ENCODE measurements around the gene FAM20C.

FAM20C gene

DNA sequence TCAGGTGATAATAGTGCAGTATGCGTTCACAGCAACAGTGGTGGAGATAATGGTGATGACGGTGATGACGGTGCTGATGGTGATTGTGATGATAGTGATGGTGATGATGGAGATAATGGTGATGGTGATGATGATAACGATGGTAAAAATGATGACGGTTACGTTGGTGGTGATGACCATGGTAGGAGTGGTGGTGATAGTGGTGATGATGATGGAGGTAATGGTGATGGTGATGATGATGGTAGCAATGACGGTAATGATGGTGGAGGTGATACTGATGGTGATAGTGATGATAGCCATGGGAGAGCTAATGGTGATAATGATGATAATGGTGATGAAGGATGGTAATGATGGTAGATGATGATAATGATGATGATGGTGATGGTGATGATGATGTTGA lies 45.0 kb downstream of the FAM20C start:
- H3K27ac ChIP-seq (replicated peaks) = no peak overlapping the region
- no peaks in the 10 kb centered on the region for H3K27me3 ChIP-seq (ENCODE audit: insufficient read depth, poor library complexity, severe bottlenecking)
- no peak for DNase-seq (ENCODE audit: low read depth in 1 of 2, low spot score in 1 of 2)
- no peak overlapping the region for H3K4me3 ChIP-seq (replicated peaks; ENCODE audit: insufficient read depth, low read length)
- TF ChIP-seq, protein P1, sequence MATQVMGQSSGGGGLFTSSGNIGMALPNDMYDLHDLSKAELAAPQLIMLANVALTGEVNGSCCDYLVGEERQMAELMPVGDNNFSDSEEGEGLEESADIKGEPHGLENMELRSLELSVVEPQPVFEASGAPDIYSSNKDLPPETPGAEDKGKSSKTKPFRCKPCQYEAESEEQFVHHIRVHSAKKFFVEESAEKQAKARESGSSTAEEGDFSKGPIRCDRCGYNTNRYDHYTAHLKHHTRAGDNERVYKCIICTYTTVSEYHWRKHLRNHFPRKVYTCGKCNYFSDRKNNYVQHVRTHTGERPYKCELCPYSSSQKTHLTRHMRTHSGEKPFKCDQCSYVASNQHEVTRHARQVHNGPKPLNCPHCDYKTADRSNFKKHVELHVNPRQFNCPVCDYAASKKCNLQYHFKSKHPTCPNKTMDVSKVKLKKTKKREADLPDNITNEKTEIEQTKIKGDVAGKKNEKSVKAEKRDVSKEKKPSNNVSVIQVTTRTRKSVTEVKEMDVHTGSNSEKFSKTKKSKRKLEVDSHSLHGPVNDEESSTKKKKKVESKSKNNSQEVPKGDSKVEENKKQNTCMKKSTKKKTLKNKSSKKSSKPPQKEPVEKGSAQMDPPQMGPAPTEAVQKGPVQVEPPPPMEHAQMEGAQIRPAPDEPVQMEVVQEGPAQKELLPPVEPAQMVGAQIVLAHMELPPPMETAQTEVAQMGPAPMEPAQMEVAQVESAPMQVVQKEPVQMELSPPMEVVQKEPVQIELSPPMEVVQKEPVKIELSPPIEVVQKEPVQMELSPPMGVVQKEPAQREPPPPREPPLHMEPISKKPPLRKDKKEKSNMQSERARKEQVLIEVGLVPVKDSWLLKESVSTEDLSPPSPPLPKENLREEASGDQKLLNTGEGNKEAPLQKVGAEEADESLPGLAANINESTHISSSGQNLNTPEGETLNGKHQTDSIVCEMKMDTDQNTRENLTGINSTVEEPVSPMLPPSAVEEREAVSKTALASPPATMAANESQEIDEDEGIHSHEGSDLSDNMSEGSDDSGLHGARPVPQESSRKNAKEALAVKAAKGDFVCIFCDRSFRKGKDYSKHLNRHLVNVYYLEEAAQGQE (IDR thresholded peaks at IDR 0.05; ENCODE audit: insufficient replicate concordance, low read depth) = no peak
- no peak for TF ChIP-seq POLR2AphosphoS5 (IDR thresholded peaks at IDR 0.05; ENCODE audit: low read depth)
- no peak for TF ChIP-seq CTCF (IDR thresholded peaks at IDR 0.05; ENCODE audit: insufficient read depth, low read length)
- TF ChIP-seq SPI1 (IDR thresholded peaks at IDR 0.05; ENCODE audit: borderline replicate concordance, low read depth) = no peak
- no peak for TF ChIP-seq GABPA (IDR thresholded peaks at IDR 0.05; ENCODE audit: low read depth)

DNA sequence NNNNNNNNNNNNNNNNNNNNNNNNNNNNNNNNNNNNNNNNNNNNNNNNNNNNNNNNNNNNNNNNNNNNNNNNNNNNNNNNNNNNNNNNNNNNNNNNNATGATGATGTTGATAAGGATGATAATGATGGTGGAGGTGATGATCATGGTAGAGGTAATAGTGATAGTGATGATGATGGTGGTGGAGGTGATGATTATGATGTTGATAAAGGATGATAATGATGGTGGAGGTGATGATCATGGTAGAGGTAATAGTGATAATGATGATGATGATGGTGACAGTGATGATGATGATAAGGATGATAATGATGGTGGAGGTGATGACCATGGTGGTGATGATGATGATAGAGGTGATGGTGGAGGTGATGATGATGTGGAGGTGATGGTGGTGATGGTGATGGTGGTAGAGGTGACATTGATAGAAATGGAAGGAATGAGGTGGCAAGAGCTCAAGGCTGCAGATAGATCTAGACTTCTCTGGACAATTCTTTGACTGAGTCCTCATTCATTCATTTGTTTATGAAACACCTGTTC lies 47.8 kb downstream of the FAM20C start:
- no peak for TF ChIP-seq GABPA (IDR thresholded peaks at IDR 0.05; ENCODE audit: low read depth)
- no peak for TF ChIP-seq POLR2AphosphoS5 (IDR thresholded peaks at IDR 0.05; ENCODE audit: low read depth)
- TF ChIP-seq, protein P1 (IDR thresholded peaks at IDR 0.05; ENCODE audit: insufficient replicate concordance, low read depth) = no peak
- no peak for TF ChIP-seq SPI1 (IDR thresholded peaks at IDR 0.05; ENCODE audit: borderline replicate concordance, low read depth)
- no peak for TF ChIP-seq CTCF (IDR thresholded peaks at IDR 0.05; ENCODE audit: insufficient read depth, low read length)
- no peak for DNase-seq (ENCODE audit: low read depth in 1 of 2, low spot score in 1 of 2)
- H3K27me3 ChIP-seq (ENCODE audit: insufficient read depth, poor library complexity, severe bottlenecking) = no peaks in the 10 kb centered on the region
- H3K4me3 ChIP-seq (replicated peaks; ENCODE audit: insufficient read depth, low read length) = no peak overlapping the region
- no peak overlapping the region for H3K27ac ChIP-seq (replicated peaks)

DNA sequence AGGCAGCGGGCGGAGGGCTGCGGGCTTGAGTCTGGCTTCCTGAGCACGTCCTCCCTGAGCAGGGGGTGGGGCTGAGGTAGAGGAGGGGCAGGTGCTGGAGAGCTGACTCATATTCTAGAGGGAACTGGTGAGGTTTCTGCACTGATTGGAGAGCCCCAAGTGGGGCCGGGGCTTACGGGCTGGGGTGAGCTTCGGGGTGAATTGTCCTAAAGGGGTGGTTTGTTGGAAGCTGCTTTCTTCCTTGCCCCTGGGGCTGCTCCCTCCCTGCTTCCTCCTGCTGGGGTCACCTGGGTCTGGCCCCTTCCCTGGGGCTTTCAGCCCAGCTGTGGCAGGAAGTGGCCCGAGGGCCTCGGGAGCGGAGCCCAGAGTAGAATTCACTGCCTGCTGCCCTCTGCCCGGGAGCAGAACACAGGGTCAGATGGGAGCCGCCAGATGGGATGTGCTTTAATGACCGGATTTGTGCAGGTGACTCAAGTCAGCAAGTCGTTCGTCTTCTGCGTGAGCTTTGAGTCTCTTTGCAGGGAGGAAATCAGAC lies 48.6 kb downstream of the FAM20C start:
- DNase-seq (ENCODE audit: low read depth in 1 of 2, low spot score in 1 of 2) = no peak
- Histone ChIP-seq H3K27me3 (ENCODE audit: insufficient read depth, poor library complexity, severe bottlenecking) (no peaks in the 10 kb centered on the region), H3K4me3 (replicated peaks; ENCODE audit: insufficient read depth, low read length) (no peak overlapping the region), H3K27ac (replicated peaks) (no peak overlapping the region)
- TF ChIP-seq, protein P1 (IDR thresholded peaks at IDR 0.05; ENCODE audit: insufficient replicate concordance, low read depth) = no peak
- TF ChIP-seq SPI1 (IDR thresholded peaks at IDR 0.05; ENCODE audit: borderline replicate concordance, low read depth) (no peak), POLR2AphosphoS5 (IDR thresholded peaks at IDR 0.05; ENCODE audit: low read depth) (no peak), CTCF (IDR thresholded peaks at IDR 0.05; ENCODE audit: insufficient read depth, low read length) (no peak), GABPA (IDR thresholded peaks at IDR 0.05; ENCODE audit: low read depth) (no peak)

All from HL-60 (cell line).